Upper lobe of right lung (tissue), 1 donor: ENCODE measurements around the gene PEX6. TPM values are rescaled to one million over a fixed set of nuclear protein-coding genes. Genes with fewer than 3 reads are reported as not detected.

Source experiments
- ATAC-seq: fragments of 200-7000 bp; cut with Tn5 transposase; one replicate; pipeline ENCODE4 v1.9.1; 2020; ENCODE audit warnings: mild to moderate bottlenecking, moderate library complexity
- DNase-seq: peaks from one replicate; pipeline ENCODE4 v3.0.0-alpha.2; 2020
- H3K27ac ChIP-seq: fragments of 200-600 bp; one replicate; pipeline ENCODE4 v1.8.0; 2022
- H3K27me3 ChIP-seq: fragments of 200-600 bp; one replicate; pipeline ENCODE4 v1.8.0; 2022; ENCODE audit warnings: mild to moderate bottlenecking
- H3K36me3 ChIP-seq: fragments of 200-600 bp; one replicate; pipeline ENCODE4 v1.8.0; 2022
- H3K4me1 ChIP-seq: fragments of 200-600 bp; one replicate; pipeline ENCODE4 v1.8.0; 2022
- H3K4me3 ChIP-seq: fragments of 200-600 bp; one replicate; pipeline ENCODE4 v1.8.0; 2022; ENCODE audit warnings: mild to moderate bottlenecking
- H3K9me3 ChIP-seq: fragments of 200-600 bp; one replicate; pipeline ENCODE4 v1.8.0; 2022
- CTCF ChIP-seq: fragments of 200-600 bp; IDR thresholded peaks from one replicate; pipeline ENCODE4 v1.8.0; 2022; ENCODE audit warnings: antibody characterized with exemption
- intact Hi-C: fragments of 100-400 bp; cut with DNase I; formaldehyde crosslinking; loops from one replicate; pipeline ENCODE4 v1.11.0; 2022
- long read RNA-seq: library from polyadenylated mRNA; unstranded; transcript quantifications from one replicate; pipeline ENCODE4 v2.0.0, GENCODE V29; 2021
- total RNA-seq: library from RNA; stranded (reverse); fragmentation: NEBNext Ultra II Directional; extraction: Animal tissue kit (Norgen Biotek cat#: 25700); gene quantifications from one replicate; pipeline ENCODE4 v1.2.1, GENCODE V29; 2021
- donor health status: DM: no; HTN: yes; CAD: no; lungs with severe emphysema.

The PEX6 gene
- 30.4 TPM for total RNA-seq
- long read RNA-seq, transcript PEX6-202 (17 exons, 3,478 nt): major isoform, 101 of 138 reads
- long read RNA-seq, partial matches to known transcripts: 16 of 138 reads
- long read RNA-seq, other reads (novel, unspliced or antisense): 21 of 138 reads

GRCh38 chr6:42978839-42979522 lies at the start of gene PEX6:
TSS of gene PEX6 (minus strand) at chr6:42979181. CDS start at chr6:42979150, 31 bp downstream.
- intact Hi-C loops: no loop called here

GRCh38 chr6:43026365-43026764 lies 47.4 kb upstream of the PEX6 start:
- Histone ChIP-seq H3K4me3 (no peak overlapping the region), H3K27me3 (no peaks in the 10 kb centered on the region), H3K36me3 (peaks cover 67% of the 10 kb centered on the region), H3K9me3 (no peaks in the 10 kb centered on the region), H3K4me1 (peaks cover 13% of the 10 kb centered on the region), H3K27ac (no peak overlapping the region)
- DNase-seq (no peak), ATAC-seq (no peak)
- intact Hi-C loops: no loop called here
- TF ChIP-seq CTCF: no peak

More at GRCh38 chr6:42978839-42979522, at the start of gene PEX6:
- Histone ChIP-seq H3K36me3 (no peaks in the 10 kb centered on the region), H3K4me3 (peak within 1 kb of the TSS; percentile 95), H3K9me3 (no peaks in the 10 kb centered on the region), H3K27me3 (no peaks in the 10 kb centered on the region), H3K4me1 (peaks cover 24% of the 10 kb centered on the region), H3K27ac (peak within 1 kb of the TSS; percentile 92)
- TF ChIP-seq CTCF: no peak
- DNase-seq: peak; percentile 97
- peak; percentile 98 for ATAC-seq

- no peak for TF ChIP-seq CTCF
- Histone ChIP-seq H3K27me3 (no peaks in the 10 kb centered on the region), H3K36me3 (peaks cover 58% of the 10 kb centered on the region), H3K4me1 (peaks cover 21% of the 10 kb centered on the region), H3K9me3 (no peaks in the 10 kb centered on the region), H3K4me3 (no peak overlapping the region), H3K27ac (no peak overlapping the region)
- ATAC-seq (no peak), DNase-seq (no peak)
- intact Hi-C loops: no loop called here
Observed at GRCh38 chr6:43024436-43024835, 45.5 kb upstream of the PEX6 start.

GRCh38 chr6:43021270-43022047 lies 42.5 kb upstream of the PEX6 start, which contains the start of gene RRP36:
TSS of gene RRP36 (plus strand) at chr6:43021623. CDS start at chr6:43021655, 32 bp downstream.
- no peaks in the 10 kb centered on the region for H3K27me3 ChIP-seq
- peak within 1 kb of the TSS; percentile 87 for H3K27ac ChIP-seq
- no peak for TF ChIP-seq CTCF
- no peaks in the 10 kb centered on the region for H3K9me3 ChIP-seq
- H3K4me1 ChIP-seq: peaks cover 28% of the 10 kb centered on the region
- DNase-seq (peak; percentile 92), ATAC-seq (peak; percentile 95)
- intact Hi-C loops: no loop called here
- peak within 1 kb of the TSS; percentile 92 for H3K4me3 ChIP-seq
- H3K36me3 ChIP-seq: peaks cover 55% of the 10 kb centered on the region

GRCh38 chr6:43020847-43021246 lies 41.9 kb upstream of the PEX6 start:
- intact Hi-C loops: no loop called here
- H3K4me3 ChIP-seq: peak overlapping the region; percentile 92
- TF ChIP-seq CTCF: no peak
- peaks cover 34% of the 10 kb centered on the region for H3K4me1 ChIP-seq
- peak overlapping the region; percentile 87 for H3K27ac ChIP-seq
- peaks cover 49% of the 10 kb centered on the region for H3K36me3 ChIP-seq
- H3K27me3 ChIP-seq: no peaks in the 10 kb centered on the region
- ATAC-seq (no peak), DNase-seq (no peak)
- no peaks in the 10 kb centered on the region for H3K9me3 ChIP-seq
